Peyer's patch (tissue), 4 donors: ENCODE data around the gene LINC00305. TPM values are rescaled to one million over a fixed set of nuclear protein-coding genes. Genes with fewer than 3 reads are reported as not detected.

Source experiments
- DNase-seq, 3 donors: peaks; one replicate each; pipeline ENCODE4 v3.0.0-alpha.2; 2017 to 2019
- H3K27ac ChIP-seq, 4 donors: fragments of 200-600 bp; sonication (generic); one replicate each; pipeline ENCODE4 v1.5.1; 2016 to 2019
- H3K27me3 ChIP-seq, 2 donors: fragments of 200-600 bp; sonication (generic); one replicate each; pipeline ENCODE4 v1.5.1; 2019
- H3K36me3 ChIP-seq, 3 donors: fragments of 200-600 bp; sonication (generic); one replicate each; pipeline ENCODE4 v1.5.1; 2016 to 2019
- H3K4me1 ChIP-seq, 4 donors: fragments of 200-600 bp; sonication (generic); one replicate each; pipeline ENCODE4 v1.5.1; 2016 to 2019
- H3K4me3 ChIP-seq, 4 donors: fragments of 200-600 bp; sonication (generic); 1 replicate in 3 of 4; 2 replicates in 1 of 4; pipeline ENCODE4 v1.5.1; 2016 to 2019; ENCODE audit warnings: mild to moderate bottlenecking in 1 of 4
- H3K9me3 ChIP-seq, 4 donors: fragments of 200-600 bp; sonication (generic); one replicate each; pipeline ENCODE4 v1.5.1; 2016 to 2019; ENCODE audit warnings: mild to moderate bottlenecking in 1 of 4
- POLR2A ChIP-seq, 2 donors: fragments of 450-650 bp; IDR thresholded peaks; one replicate each; pipeline ENCODE4 v1.5.1; 2017; ENCODE audit warnings: antibody characterized with exemption in 2 of 2, mild to moderate bottlenecking in 2 of 2, moderate library complexity in 2 of 2
- total RNA-seq, 4 donors: library from RNA; depleted of rRNA; stranded (reverse); fragments of >200 nt; gene quantifications; one replicate each; pipeline ENCODE4 v1.1.0, GENCODE V29; 2016
- TF ChIP-seq, protein P1 (sequence below), 6 experiments: fragments of 450-650 bp in 4 of 6; fragments of 200-600 bp in 2 of 6; sonication (generic) in 1 of 6; IDR thresholded peaks; one replicate each; pipeline ENCODE4 v1.5.1; 2017 to 2019; ENCODE audit warnings: antibody characterized with exemption in 6 of 6, mild to moderate bottlenecking in 3 of 6, moderate library complexity in 1 of 6

The LINC00305 gene
- total RNA-seq, 4 donors from 2014 or later: not detected

DNA sequence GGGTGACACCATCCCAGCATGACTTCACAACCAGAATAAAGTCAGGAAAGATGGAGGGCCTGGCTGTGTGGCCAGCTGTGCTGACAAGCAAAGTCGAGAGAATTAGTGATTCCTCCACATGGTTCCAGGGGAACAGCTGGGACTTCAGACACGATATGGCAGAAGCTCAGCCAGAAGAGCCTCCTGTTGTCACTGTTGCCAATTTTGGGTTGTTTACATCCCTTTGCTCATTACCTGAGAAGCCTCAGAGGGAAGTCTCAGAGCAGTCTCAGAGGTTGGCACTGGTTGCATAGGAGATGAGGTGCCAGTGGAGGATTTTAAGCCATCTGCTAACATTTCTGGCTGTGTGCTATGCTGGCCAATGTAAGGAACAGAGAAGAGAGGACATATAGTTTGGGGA, 16.0 kb downstream of the LINC00305 start:
- no peak for TF ChIP-seq POLR2A (IDR thresholded peaks at IDR 0.05)
- TF ChIP-seq, protein P1, sequence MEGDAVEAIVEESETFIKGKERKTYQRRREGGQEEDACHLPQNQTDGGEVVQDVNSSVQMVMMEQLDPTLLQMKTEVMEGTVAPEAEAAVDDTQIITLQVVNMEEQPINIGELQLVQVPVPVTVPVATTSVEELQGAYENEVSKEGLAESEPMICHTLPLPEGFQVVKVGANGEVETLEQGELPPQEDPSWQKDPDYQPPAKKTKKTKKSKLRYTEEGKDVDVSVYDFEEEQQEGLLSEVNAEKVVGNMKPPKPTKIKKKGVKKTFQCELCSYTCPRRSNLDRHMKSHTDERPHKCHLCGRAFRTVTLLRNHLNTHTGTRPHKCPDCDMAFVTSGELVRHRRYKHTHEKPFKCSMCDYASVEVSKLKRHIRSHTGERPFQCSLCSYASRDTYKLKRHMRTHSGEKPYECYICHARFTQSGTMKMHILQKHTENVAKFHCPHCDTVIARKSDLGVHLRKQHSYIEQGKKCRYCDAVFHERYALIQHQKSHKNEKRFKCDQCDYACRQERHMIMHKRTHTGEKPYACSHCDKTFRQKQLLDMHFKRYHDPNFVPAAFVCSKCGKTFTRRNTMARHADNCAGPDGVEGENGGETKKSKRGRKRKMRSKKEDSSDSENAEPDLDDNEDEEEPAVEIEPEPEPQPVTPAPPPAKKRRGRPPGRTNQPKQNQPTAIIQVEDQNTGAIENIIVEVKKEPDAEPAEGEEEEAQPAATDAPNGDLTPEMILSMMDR (IDR thresholded peaks at IDR 0.05): no peak
- Histone ChIP-seq H3K4me1 (no peaks in the 10 kb centered on the region), H3K9me3 (no peaks in the 10 kb centered on the region), H3K4me3 (no peak overlapping the region), H3K36me3 (no peaks in the 10 kb centered on the region), H3K27ac (no peak overlapping the region), H3K27me3 (no peaks in the 10 kb centered on the region)
- DNase-seq: no peak

DNA sequence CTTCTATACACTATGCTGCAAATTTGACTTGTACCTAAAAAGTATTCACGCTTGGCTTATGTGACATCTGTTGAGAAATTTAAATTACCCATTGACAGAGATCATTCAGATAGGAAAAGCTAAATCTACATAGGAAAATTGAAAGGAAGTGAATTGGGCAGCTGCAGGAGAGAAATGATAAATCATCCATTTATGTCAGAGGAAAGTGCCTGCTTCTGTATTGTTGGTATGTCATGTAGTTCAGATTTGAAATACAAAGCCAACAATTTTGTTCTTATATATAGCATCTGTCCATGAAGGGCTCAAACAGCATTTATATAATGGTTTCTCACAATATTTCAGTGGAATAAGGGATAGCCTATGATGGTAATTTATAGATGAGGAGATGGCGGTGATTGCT, 17.6 kb downstream of the LINC00305 start:
- no peak overlapping the region for H3K4me3 ChIP-seq
- no peaks in the 10 kb centered on the region for H3K27me3 ChIP-seq
- H3K27ac ChIP-seq: no peak overlapping the region
- no peak for DNase-seq
- H3K36me3 ChIP-seq: no peaks in the 10 kb centered on the region
- TF ChIP-seq, protein P1 (IDR thresholded peaks at IDR 0.05): no peak
- no peak for TF ChIP-seq POLR2A (IDR thresholded peaks at IDR 0.05)
- no peaks in the 10 kb centered on the region for H3K9me3 ChIP-seq
- H3K4me1 ChIP-seq: no peaks in the 10 kb centered on the region

DNA sequence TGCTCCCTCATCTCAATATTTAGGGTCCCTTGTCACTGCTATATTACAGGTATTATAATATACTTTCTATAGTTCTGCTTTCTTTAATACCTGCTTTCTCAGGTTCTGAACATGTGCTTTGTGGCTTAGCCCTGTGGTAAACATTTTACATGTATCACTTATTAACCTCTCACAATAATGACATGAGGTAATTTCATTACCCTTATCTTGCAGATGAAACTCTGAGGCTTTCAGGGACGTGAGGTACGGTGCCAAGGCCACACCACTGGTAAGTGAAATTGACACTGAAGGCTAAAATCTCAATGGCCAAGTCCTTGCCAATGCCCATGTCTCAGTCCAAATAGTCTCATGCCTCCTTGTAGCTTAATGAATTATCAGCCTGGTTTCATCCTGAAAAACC, 21.7 kb downstream of the LINC00305 start:
- H3K27me3 ChIP-seq: no peaks in the 10 kb centered on the region
- TF ChIP-seq, protein P1 (IDR thresholded peaks at IDR 0.05): no peak
- no peak for TF ChIP-seq POLR2A (IDR thresholded peaks at IDR 0.05)
- no peak overlapping the region for H3K4me3 ChIP-seq
- H3K36me3 ChIP-seq: no peaks in the 10 kb centered on the region
- H3K27ac ChIP-seq: no peak overlapping the region
- DNase-seq: no peak
- no peaks in the 10 kb centered on the region for H3K4me1 ChIP-seq
- no peaks in the 10 kb centered on the region for H3K9me3 ChIP-seq

DNA sequence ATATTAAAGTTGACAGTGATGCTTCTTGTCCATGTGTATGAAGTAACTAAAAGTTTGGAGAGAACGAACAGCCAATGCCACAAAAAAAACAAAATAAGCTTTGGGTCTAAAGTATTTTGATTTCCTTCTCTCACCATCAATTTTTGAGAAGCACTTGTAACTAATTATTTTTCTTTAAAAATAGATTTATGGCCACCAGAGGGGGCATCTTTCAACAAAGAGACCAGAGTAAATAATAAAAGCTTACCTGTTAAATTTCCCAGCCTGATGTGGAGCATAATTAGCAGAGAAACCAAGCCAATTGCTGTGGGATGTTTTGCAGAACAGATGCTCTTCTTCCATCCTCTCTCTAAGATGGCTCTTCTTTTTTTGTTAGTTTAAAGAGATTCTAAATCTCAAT, 29.0 kb downstream of the LINC00305 start:
- no peaks in the 10 kb centered on the region for H3K27me3 ChIP-seq
- no peaks in the 10 kb centered on the region for H3K4me1 ChIP-seq
- DNase-seq: no peak
- no peak overlapping the region for H3K4me3 ChIP-seq
- TF ChIP-seq, protein P1 (IDR thresholded peaks at IDR 0.05): peak in 3 of 6 experiments; percentile 5 to 21 (median 12)
- no peak for TF ChIP-seq POLR2A (IDR thresholded peaks at IDR 0.05)
- no peaks in the 10 kb centered on the region for H3K36me3 ChIP-seq
- H3K9me3 ChIP-seq: no peaks in the 10 kb centered on the region
- H3K27ac ChIP-seq: no peak overlapping the region

DNA sequence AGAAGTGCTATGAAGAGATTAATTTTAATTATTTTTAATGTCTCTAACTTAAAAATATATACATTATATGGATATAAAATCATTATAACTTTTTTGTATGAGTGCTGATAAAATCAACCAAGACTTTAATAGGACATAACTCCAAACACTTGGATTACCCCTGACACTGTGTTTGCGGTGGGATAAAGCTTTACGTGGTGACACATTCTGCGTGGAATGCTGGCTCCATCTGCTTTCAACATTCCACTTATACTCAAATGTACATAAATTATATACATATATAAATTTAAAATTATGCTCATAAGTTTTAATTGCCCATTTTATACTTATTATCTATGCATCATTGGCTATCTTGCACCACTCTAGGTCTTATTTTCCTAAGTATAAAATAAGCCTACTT, 30.5 kb downstream of the LINC00305 start:
- Histone ChIP-seq H3K4me1 (no peaks in the 10 kb centered on the region), H3K4me3 (no peak overlapping the region), H3K27ac (no peak overlapping the region), H3K9me3 (no peaks in the 10 kb centered on the region), H3K36me3 (no peaks in the 10 kb centered on the region), H3K27me3 (no peaks in the 10 kb centered on the region)
- no peak for DNase-seq
- TF ChIP-seq POLR2A (IDR thresholded peaks at IDR 0.05): no peak
- TF ChIP-seq, protein P1 (IDR thresholded peaks at IDR 0.05): no peak

DNA sequence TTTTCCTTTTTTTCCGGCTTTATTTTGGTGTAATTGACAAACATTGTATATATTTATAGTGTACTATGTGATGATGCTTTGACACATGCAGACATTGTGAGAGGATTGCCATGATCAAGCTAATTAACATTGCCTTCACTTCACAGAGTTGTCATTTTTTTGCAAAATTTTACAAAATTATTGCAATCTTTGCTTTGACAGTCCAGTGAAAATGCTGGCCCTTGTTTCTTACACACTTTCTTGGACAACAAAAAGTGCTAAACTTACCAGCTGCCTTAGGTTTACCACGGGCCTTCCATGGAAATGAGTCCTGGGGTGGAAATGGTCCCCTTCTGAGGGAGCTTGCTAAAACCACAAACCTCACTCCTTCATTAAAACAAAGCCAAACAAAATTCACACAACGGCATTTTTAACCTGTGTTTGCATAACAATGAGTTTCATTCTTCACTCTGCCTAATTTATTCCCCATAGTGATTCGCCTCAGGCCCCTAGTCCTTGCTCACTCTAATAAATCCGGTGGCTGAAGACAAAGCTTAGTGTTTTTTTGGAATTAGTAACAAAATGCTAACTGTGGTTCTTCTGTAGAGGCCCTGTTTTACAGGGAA, 32.2 kb downstream of the LINC00305 start:
- H3K27ac ChIP-seq: no peak overlapping the region
- H3K4me1 ChIP-seq: no peaks in the 10 kb centered on the region
- no peak overlapping the region for H3K4me3 ChIP-seq
- DNase-seq: no peak
- no peaks in the 10 kb centered on the region for H3K9me3 ChIP-seq
- H3K27me3 ChIP-seq: no peaks in the 10 kb centered on the region
- H3K36me3 ChIP-seq: no peaks in the 10 kb centered on the region
- TF ChIP-seq POLR2A (IDR thresholded peaks at IDR 0.05): no peak
- TF ChIP-seq, protein P1 (IDR thresholded peaks at IDR 0.05): no peak
